ENCODE data around the gene DHRS7C. TPM values are rescaled to one million over a fixed set of nuclear protein-coding genes. Genes with fewer than 3 reads are reported as not detected.

Gene DHRS7C
- total and polyA plus RNA-seq, 12 donors, result 0.51 to 180 (median 15.7) TPM

DNA sequence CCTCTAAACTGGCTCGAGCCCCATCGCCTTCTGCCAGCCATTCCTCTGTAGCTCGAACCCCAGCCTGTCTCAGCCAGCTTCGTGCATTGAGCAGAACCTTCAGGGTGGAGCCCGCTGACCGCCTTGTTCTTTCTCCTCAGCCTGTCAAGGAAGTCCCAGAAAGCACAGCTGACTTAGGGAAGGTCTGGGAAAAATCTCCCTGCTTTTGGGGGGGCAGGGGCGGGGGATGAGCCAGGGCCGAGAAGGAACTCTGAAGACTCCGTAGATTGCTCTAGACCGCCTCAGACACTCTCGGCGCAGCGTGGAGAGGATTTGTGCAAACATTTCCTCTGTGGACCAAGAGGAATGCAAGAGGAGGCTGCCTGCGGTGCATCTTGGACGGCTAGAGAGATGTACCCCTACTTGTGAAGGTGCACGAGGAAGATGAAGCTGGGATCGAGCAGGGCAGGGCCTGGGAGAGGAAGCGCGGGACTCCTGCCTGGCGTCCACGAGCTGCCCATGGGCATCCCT lies 34.3 kb upstream of the DHRS7C start, which contains the start of gene GLP2R:
Gene GLP2R (plus strand): TSS at position 284 of the 510 bp plus-strand sequence. CDS start 140 bp downstream, at position 424.
- TF ChIP-seq, protein P1, sequence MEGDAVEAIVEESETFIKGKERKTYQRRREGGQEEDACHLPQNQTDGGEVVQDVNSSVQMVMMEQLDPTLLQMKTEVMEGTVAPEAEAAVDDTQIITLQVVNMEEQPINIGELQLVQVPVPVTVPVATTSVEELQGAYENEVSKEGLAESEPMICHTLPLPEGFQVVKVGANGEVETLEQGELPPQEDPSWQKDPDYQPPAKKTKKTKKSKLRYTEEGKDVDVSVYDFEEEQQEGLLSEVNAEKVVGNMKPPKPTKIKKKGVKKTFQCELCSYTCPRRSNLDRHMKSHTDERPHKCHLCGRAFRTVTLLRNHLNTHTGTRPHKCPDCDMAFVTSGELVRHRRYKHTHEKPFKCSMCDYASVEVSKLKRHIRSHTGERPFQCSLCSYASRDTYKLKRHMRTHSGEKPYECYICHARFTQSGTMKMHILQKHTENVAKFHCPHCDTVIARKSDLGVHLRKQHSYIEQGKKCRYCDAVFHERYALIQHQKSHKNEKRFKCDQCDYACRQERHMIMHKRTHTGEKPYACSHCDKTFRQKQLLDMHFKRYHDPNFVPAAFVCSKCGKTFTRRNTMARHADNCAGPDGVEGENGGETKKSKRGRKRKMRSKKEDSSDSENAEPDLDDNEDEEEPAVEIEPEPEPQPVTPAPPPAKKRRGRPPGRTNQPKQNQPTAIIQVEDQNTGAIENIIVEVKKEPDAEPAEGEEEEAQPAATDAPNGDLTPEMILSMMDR (IDR thresholded peaks at IDR 0.05), result no peak
- no peaks in the 10 kb centered on the region for H3K4me1 ChIP-seq
- WGBS, 2 donors, result 52 to 59% methylated on average over 20 to 21 of the region's 21 CpGs
- peaks cover 0 to 40% (median 6%) of the 10 kb centered on the region in 7 donors for H3K27me3 ChIP-seq
- H3K27ac ChIP-seq, result no peak within 1 kb of the TSS
- H3K9me3 ChIP-seq, result no peaks in the 10 kb centered on the region
- H3K4me3 ChIP-seq, result no peak within 1 kb of the TSS
- DNase-seq (no peak), ATAC-seq (no peak)
- no peaks in the 10 kb centered on the region for H3K36me3 ChIP-seq
- intact Hi-C loops (cut with DNase I), result no loop called here

- H3K27me3 ChIP-seq, result peaks cover 0 to 40% (median 10%) of the 10 kb centered on the region in 7 donors
- H3K9me3 ChIP-seq, result no peaks in the 10 kb centered on the region
- TF ChIP-seq, protein P1 (IDR thresholded peaks at IDR 0.05), result no peak
- H3K27ac ChIP-seq, result no peak overlapping the region
- DNase-seq, result no peak
- H3K4me3 ChIP-seq, result no peak overlapping the region
- intact Hi-C loops (cut with DNase I), result no loop called here
- ATAC-seq, result no peak
- 83 to 85% methylated on average over 8 of the region's 8 CpGs for WGBS, 2 donors
- H3K4me1 ChIP-seq, result no peaks in the 10 kb centered on the region
- H3K36me3 ChIP-seq, result no peaks in the 10 kb centered on the region
Measured at GRCh38 chr17:9824797-9825338, 33.5 kb upstream of the DHRS7C start.

- Histone ChIP-seq H3K36me3 (no peaks in the 10 kb centered on the region), H3K4me1 (no peaks in the 10 kb centered on the region), H3K4me3 (no peak overlapping the region), H3K9me3 (no peaks in the 10 kb centered on the region), H3K27ac (no peak overlapping the region), H3K27me3 (peaks cover 0 to 40% (median 11%) of the 10 kb centered on the region in 7 donors)
- ATAC-seq, result no peak
- DNase-seq, result no peak
- WGBS, 2 donors, result 64 to 66% methylated on average over 4 of the region's 4 CpGs
- intact Hi-C loops (cut with DNase I), result no loop called here
- TF ChIP-seq, protein P1 (IDR thresholded peaks at IDR 0.05), result no peak
Measured at GRCh38 chr17:9824094-9824493, 32.7 kb upstream of the DHRS7C start.

DNA sequence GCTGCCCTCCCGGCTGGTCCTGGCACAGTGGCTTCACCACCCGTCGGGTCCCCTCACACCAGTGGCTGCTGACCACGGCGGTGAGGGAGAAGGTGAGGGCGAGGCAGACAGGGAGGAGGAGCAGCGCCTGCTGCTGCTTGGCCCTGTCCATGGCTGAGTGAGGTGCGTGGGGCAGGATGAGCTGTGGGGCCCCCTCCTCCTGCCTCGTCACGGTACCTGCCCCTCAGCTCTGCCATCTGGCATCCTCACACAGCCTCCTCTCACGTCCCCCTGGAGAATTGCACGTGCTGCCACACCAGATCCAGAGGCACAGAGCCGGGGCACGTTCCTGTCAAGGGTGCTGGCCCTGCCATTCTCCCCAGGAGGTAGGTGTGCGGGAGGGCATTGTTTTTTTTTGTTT lies 30.5 kb upstream of the DHRS7C start, which contains the start of gene GSG1L2:
Gene GSG1L2 (minus strand): TSS at position 159 of the 400 bp plus-strand sequence. CDS start 8 bp downstream, at position 151.
- ATAC-seq, result no peak
- Histone ChIP-seq H3K9me3 (no peaks in the 10 kb centered on the region), H3K4me1 (no peaks in the 10 kb centered on the region), H3K27me3 (peaks cover 0 to 25% (median 10%) of the 10 kb centered on the region in 7 donors), H3K36me3 (no peaks in the 10 kb centered on the region), H3K4me3 (no peak within 1 kb of the TSS), H3K27ac (no peak within 1 kb of the TSS)
- DNase-seq, result no peak
- WGBS, 2 donors, result 71 to 72% methylated on average over 15 of the region's 15 CpGs
- TF ChIP-seq, protein P1 (IDR thresholded peaks at IDR 0.05), result no peak
- intact Hi-C loops (cut with DNase I), result no loop called here
